Epidermal melanocyte (primary cell): ENCODE data around the gene A3GALT2.
"Not testable (repeated sequence)": the region's sequence is repeated elsewhere in the genome, so short reads cannot be mapped to it uniquely, and the experiment has no call there.

ENCODE experiments used
- DNase-seq: peaks from one replicate; pipeline ENCODE4 v3.0.0; 2011; ENCODE audit warnings: low spot score; ENCODE audit not compliant: insufficient read length

Gene A3GALT2

DNA sequence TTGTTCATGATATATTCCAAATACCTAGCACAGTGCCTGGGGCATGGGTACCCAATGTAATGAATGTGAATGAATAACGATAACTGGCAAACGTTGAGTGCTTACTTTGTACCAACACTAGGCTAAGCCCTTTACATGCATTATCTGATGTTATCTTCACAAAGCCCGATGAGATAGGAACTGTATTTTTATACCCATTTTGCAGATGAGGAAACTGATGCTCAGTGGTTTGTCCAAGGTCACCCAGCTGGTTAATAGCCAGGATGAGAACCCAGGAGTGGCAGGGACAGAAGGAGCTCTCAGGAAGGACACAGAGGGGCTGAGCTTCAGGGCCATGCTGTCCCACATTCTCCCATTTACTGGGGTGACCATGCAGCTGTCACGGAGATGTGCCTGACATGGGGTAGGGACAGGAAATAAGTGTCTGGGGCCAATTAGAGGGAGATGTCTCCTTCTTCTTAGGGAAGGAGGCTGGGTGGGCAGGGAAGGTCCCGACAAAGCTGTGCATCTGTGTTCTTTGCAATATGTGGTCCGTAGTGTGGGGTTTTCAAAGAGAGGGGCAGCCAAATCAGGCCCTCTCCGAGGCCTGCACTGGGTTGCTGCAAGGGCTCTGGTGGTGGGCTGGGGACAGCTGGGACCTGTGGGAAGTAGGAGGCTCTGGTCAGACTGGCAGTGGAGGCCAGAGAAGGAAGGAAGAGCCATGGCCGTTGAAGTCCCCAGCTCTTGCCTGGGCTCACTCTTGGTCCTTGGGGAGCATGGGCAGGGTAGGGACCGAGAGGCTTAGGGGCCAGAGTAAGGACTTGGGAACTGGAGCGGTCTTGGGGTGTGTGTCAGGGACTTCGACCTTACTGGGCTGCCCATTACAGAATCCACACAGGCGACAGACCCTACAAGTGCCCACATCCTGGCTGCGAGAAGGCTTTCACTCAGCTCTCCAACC is 26.6 kb downstream of the A3GALT2 start:
- no peak for DNase-seq

DNA sequence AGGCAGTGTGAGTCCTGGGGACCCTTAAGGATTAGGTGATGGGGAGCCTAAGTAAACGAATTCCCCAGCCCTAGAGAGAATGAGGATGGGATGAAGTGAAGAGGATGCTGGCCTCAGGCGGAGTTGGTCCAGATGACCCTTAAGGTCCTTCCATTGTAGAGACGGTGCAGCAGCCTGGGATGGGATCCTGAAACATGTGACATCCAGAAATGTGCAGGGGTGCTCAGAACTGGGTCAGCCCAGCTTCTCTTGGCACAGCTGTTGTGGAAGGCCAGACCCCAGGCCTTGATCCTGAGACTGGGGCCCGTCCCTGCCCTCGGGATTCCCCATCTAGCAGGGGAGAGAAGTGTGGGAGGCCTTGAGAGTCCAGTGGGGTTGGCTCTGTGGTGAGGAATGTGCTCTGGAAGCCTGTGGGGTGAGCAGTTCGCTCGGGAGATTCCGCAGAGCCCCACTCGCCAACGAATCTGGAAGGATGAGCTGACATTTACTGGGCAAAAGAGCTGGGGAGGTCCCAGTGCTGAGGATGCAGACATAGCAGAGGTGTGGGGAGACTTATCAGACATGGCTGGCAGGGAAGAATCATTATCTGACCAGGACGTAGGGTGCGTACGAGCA is 28.1 kb downstream of the A3GALT2 start:
- DNase-seq, result no peak

DNA sequence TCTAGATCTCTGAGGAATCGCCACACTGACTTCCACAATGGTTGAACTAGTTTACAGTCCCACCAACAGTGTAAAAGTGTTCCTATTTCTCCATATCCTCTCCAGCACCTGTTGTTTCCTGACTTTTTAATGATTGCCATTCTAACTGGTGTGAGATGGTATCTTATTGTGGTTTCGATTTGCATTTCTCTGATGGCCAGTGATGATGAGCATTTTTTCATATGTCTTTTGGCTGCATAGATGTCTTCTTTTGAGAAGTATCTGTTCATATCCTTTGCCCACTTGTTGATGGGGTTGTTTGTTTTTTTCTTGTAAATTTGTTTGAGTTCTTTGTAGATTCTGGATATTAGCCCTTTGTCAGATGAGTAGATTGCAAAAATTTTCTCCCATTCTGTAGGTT is 30.3 kb downstream of the A3GALT2 start:
- DNase-seq, result not testable (repeated sequence)

DNA sequence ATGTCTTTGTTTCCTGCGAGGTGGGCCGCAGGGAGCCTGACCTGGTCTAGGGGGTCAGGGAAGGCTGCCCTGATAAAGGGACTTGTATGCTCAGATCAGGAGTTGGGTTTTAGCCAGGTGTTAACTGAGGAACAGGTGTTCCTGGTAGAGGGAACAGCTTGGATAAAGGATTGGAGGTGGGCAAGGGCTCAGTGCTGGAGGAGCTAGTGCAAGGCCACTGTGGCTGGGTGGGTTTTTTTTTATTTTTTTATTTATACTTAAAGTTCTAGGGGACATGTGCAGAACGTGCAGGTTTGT is 31.1 kb downstream of the A3GALT2 start:
- no peak for DNase-seq

DNA sequence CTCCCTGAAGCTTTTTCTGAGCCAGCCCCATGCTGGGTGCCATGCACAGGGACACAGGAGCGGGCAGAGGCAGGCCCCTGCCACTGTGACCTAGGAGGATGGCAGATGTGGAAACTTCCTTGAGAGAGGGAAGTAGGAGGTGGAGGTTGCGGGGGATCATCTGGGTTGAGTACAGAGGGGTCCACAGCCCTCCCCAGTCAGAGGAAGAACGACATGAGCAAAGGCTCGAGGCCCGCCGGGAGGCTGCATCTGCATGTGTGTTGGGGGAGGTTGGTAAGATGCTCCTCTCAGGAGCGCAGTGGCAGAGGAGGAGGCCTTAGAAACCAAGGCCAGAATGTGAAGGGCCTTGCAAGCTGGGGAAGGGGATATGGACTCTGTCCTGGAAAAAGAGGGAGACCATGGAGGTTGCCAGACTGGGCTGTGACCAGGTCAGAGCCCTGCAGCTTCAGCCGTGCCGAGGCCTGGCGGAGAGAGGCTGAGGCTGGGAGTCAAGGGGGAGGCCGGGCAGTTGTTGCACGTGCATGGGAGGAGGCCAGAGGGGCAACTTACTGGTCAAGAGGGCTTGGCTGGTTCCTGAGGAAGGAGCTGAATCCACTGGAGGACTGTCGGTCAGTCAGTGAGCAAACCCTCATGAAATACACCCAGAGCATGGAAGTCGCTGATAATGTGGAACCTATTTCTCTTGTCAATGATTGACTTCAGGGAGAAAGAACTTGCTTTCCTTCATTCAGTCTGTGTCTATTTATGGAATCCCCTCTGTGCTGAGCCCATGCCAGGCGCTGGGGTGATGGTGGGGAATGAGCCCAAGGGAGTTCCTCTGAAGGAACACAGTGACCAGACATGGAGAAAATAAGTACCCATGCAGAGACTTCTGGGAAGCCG is 31.7 kb downstream of the A3GALT2 start:
- DNase-seq, result no peak

DNA sequence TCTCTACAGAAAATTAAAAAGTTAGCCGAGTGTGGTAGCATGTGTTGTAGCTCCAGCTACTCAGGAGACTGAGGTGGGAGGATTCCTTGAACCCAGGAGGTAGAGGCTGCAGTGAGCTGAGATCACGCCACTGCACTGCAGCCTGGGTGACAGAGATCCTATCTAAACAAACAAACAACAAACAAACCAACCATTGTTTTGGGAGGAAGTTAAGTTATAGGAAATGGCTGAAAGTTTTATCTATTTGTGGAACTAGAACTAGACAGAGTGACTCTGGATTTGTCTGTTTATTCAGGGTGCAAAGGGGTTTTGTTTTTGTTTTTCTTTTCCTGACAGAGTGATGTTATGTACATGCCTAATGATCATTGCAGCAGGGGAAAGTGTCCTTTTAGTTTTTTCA is 33.6 kb downstream of the A3GALT2 start:
- no peak for DNase-seq

DNA sequence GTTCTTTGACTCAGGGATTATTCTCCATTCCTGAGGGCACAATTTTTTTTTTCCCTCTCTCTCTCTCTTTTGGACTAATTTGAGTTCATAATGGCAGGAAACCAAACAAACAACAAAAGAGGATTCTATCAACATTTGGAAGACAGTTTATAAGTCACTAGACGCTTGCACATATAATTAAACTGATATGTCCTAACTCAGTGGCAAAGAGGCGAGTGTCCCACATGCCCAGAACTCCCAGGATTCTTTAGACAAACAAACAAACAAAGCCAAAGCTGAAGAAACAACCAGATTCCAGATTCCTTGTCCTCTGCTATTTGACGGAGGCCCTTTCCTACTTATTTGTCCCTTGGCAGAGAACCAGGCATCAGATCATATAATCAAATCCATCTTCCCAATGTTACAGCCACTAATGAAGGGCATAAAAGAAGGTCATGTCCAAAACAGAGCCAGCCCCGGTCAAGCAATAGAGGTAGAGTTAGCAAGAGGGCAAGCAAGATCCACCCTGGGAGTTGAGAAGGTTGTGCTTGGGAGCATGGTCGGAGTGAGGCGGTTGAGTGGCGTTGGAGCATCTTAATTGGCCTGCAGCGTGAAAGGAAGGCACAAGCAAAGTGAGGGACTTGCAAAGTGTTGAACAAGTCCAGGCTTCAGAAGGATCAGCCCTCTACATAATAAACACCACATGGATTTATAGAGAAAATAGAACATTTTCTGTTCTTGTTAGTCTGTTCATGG is 34.3 kb downstream of the A3GALT2 start:
- DNase-seq, result peak; percentile 42

DNA sequence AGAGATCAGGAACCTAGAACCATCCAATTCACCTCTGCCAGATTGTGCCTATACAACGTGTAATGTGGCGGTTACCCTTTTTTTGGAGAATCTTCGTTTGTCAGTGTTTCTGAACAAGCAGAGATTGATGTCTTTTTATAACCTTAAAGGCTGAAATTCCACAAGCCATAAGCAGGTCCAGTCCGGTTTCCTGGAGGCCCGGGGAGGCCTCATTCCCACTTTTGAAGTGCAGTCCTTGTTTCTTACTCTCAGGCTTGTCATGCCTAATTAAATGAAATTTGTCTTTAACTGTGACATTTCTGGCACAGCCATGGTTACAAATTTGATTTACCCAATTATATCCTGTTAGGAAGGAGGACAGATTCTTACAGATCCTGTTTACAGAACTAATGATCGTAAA is 36.8 kb downstream of the A3GALT2 start:
- no peak for DNase-seq

DNA sequence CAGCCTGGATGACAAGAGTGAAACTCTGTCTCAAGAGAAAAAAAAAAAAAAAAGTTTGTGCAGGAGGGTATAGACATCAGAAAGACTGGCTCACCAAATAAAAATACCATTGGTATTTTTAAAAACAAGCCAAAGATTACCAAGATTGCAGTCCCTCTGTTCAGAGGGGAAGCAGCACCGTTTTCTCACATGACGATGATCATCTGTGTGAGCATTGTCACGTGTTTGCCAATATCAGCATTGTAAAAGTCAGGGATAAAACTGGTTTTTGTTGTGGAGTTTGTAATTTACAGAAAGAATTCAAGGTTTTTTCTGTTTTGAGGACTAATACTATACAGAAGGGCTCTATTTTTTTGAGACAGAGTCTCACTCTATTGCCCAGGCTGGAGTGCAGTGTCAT is 38.1 kb downstream of the A3GALT2 start:
- DNase-seq, result no peak

DNA sequence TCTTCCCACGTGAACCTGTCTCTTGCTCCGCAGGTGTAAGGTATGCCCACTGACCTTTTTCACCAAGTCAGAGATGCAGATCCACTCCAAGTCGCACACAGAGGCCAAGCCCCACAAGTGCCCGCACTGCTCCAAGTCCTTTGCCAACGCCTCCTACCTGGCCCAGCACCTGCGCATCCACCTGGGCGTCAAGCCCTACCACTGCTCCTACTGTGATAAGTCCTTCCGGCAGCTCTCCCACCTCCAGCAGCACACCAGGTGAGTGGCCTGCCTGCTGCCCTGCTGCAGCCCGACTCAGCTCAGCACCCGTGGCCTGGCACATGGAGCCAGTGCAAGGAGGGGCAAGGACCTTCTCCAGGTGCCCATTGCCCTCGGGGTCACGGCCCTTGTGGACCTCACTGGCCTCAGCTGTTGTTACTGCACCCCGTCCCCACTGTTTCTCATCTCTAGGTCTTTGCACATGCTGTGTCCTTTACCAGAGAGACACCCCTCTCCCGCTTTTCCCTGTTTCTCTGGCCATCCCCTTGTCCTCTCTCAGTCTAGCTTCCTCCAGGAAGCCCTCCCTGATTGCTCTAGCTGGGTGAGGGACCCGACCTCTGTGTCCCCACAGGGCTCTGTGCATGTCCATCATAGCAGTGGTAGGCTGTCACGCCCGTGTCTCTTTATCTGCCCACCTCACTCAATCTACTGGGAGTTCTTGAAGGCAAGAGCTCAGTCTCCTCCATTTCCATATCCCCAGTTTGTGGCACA is 39.2 kb downstream of the A3GALT2 start:
- no peak for DNase-seq

DNA sequence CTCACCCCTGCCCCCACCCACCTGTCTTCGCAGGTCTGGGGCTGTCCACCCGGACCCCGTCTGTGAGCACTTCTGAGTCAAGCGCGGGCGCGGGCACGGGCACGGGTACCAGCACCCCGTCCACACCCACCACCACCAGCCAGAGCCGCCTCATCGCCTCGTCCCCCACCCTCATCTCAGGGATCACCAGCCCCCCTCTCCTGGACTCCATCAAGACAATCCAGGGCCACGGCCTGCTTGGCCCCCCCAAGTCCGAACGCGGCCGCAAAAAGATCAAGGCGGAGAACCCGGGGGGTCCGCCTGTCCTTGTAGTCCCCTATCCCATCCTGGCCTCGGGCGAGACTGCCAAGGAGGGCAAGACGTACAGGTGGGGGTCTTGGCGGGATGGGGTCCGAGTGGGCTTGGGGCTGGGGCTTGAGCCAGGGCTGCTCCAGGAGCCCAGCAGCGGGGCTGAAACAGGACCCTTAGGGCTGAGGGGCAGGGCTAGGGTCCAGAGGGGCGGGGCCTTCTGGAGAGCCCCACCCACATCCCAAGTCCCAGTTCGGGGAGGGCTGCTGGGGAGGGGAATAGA is 40.7 kb downstream of the A3GALT2 start:
- no peak for DNase-seq

DNA sequence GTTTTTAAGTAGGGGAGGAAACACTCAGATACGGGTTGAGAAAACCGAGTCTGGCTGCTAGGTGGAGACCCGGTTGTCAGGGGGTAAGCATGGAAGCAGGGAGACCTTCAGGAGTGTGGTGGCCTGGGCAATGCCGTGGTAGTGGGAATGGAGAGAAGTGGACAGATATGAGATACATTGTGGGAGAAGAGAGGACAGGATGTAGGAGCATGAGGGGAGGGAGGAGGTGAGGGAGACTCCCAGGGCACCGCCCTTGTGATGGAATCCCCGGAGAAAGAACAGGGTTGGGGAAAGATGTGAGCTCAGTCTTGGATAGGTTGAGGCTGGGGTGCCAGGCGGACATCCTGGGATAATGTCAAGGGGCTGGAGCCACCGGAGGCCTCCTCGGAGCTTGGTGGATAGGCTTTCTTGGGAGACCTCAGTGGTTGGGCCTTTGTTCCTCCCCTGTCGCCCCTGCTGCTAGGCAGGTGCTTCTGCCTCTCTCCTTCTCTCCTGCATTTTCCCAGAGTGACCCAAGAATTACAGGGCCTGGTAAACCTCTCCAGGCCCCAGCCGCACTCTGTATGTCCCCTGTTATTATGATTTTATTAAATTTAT is 43.3 kb downstream of the A3GALT2 start:
- no peak for DNase-seq

DNA sequence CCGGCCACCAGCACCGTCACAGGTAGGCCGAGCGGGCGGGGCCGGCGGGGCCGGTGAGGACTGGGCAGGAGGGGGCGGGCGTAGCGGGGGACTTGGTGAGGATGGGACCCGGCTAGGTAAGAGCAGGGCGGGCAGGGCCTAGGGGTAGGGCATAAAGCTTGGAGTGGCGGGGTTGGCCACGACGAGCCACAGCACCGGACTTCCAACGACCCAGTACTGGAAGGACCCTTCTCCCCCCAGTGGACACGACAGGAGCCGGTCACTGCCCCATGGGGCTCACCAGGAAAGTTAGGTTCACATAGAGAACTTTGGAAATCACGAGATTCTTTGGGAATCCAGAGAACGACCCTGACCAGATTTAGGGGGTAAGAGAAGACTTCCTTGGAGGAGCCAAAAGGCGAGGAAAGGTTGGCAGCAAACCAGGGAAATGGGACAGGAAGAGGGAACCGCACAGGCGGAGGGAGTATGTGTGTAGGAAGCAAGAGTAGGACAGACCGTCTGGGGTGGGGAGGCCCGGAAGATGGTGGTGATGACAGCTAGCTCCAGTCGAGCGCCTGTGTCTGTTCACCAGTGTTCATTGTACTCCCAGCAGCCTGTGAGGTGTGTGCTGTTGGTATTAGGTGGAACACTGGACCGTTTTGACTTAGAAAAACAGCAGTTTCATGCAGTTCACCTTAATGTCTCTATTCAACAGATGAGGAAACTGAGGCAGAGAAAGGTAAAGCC is 44.2 kb downstream of the A3GALT2 start:
- no peak for DNase-seq

DNA sequence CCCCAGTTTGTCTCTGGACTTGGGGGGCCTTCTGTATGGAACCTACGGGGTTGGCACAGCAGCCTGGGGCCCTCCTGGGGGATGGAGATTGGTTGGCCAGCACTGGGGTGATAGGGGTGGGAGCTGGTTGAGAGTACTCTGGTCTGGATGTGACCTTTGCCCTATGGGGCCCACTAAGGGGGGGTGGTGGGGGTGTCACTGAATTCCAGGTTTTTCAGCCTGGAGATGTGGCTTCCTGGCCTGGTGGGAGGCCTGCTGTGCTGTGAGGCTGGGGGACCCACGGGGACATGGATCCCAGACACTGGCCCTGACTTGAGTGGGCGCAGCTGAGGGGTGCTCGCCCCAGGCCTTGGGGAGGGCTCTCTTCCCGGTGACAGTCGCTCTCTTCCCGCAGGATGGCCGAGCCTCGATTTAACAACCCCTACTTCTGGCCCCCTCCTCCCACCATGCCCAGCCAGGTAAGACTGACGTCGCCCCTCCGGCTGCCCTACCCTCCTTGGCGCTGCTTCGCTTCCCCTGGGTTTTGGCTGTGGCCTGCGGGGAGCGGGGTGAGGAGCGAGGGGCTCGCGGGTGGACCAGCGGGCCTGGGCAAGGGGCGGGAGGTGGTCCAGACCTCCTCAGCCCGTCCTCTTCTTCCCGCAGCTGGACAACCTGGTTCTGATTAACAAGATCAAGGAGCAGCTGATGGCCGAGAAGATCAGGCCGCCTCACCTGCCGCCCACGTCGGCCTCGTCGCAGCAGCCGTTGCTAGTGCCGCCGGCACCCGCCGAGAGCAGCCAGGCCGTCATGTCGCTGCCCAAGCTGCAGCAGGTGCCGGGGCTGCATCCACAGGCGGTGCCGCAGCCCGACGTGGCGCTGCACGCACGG is 45.0 kb downstream of the A3GALT2 start:
- no peak for DNase-seq

DNA sequence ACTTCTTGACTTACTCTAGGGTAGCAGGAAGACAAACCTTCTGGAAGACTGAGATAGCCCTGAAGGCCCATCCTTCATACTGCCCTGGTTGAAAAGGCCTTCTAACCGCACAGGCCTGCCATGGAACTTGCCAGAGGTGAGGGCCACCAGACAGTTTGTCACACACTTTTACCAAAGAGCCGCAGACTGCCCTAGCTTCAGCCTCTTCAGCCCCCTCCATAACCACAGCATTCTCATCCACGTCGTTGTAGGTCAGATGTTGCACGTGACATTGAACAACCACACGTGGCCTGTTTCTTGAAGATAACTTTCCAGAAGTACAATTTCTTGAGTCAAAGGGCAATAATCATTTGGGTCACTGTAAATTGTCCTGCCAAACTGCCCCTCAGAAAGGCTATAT is 45.7 kb downstream of the A3GALT2 start:
- no peak for DNase-seq

DNA sequence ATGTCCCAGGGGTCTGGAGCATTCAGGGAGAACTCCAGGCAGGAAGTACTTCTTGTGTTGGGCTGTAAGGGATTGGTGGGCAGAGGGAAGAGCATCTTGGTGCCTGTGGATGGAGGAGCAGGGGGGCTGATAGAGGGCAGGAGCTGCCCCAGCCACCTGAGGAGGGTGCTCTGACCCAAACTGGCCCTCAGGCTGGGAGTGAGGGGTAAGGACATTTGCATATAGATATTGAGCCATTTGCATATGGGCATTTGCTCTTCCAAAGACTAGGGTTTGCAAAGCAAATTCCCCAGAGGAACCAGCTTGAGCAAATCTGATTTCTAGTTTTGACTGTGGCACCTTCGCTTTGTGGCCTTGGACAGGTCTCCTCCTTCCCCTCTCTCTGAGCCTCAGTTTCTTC is 46.5 kb downstream of the A3GALT2 start:
- DNase-seq, result no peak

DNA sequence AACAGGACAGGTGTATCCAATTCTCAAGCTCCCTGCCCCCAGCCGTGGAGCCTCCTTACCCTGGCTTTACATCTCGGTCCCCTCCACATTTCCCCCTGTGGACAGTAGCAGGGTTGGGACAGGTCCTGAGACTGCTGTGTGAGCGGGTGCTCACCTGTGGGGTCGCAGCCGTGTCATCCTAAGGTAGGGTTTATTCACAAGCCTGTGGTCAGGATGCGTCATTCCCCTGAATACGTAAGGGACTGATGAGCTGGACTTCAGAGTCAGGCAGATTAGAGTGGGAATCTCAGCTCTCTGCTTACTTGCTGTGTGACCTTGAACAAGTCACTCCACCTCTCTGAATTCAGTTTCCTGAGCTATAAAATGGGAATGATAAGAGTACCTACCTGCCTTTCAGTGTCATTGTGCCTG is 46.9 kb downstream of the A3GALT2 start:
- no peak for DNase-seq

DNA sequence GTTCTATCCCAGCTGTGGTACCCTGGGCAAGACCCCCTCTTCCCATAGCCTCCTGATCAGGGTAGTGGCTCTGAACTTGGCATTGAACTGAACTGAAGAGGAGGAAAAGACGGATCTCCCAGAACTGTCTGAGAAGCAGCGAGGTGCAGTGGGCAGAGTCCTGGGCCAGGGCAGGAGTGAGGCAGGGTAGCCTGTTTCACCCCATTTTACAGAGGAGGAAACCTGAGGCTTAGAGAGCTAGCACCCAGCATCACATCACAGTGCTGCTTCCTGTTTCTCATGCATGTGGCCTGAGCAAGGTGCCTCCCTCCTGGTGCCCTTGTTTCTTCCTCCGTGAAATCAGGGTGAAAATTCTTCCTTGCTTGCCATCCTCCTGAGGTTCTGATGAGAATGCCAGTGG is 47.5 kb downstream of the A3GALT2 start:
- no peak for DNase-seq
